RWPE1 (cell line): ENCODE results near the gene FOXP1.

Experiments used
- CTCF ChIA-PET: fragments of 350-600 bp; sonication (Branson Sonifier 250); formaldehyde crosslinking; extraction: SDS; loops from one replicate; lab custom pipeline; 2021; lab: Yijun Ruan, JAX
- POLR2A ChIA-PET: fragments of 400-600 bp; formaldehyde crosslinking; extraction: SDS; loops from one replicate; lab custom pipeline; 2020; ENCODE audit warnings: antibody characterized with exemption; ENCODE audit not compliant: low non-redundant PET; lab: Yijun Ruan, JAX
- DNase-seq: peaks from one replicate; pipeline ENCODE4 v3.0.0; 2012; ENCODE audit warnings: low spot score
- H3K27ac ChIP-seq: fragments of 450-650 bp; 2 replicates; pipeline ENCODE4 v1.5.1; 2017
- TF ChIP-seq, protein P1 (sequence below): fragments of 450-650 bp; conservative IDR thresholded peaks from 2 replicates; pipeline ENCODE4 v1.5.1; 2017; ENCODE audit warnings: low read depth, mild to moderate bottlenecking

FOXP1 gene

DNA sequence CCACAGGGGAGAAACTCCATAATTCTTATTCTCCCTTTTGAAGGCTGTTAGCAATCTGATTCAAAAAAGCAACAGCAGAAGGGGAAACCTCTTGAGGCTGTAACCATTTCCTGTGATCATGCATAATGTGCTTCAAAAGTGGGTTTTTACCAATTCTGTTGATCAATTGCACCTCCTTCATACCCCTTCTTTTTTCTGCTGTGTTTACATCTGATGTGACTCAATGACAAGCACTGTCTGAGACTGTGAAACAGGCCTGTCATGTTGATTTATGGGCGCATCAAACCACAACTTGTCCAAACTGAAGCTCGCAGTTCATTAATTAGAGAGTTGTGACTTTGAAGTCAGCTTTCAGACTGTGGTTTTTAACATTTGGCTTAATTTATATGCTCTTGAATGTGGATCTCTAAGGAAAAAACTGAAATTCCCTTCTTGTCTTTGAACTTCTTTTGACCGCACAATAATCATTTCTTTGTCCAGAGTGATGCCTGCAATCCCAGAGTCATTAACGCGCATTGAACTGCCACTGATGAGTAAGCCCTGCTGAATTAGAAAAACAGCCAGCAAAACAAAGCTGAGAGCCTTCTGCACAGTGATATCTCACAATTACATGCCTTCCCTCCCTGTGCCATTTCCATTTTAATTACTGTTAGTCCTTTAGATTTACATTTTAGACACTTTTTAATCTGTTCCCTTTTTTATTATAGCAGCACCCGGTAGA, 532.8 kb downstream of the FOXP1 start:
- no peak overlapping the region for H3K27ac ChIP-seq
- TF ChIP-seq, protein P1, sequence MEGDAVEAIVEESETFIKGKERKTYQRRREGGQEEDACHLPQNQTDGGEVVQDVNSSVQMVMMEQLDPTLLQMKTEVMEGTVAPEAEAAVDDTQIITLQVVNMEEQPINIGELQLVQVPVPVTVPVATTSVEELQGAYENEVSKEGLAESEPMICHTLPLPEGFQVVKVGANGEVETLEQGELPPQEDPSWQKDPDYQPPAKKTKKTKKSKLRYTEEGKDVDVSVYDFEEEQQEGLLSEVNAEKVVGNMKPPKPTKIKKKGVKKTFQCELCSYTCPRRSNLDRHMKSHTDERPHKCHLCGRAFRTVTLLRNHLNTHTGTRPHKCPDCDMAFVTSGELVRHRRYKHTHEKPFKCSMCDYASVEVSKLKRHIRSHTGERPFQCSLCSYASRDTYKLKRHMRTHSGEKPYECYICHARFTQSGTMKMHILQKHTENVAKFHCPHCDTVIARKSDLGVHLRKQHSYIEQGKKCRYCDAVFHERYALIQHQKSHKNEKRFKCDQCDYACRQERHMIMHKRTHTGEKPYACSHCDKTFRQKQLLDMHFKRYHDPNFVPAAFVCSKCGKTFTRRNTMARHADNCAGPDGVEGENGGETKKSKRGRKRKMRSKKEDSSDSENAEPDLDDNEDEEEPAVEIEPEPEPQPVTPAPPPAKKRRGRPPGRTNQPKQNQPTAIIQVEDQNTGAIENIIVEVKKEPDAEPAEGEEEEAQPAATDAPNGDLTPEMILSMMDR = no peak
- ChIA-PET POLR2A (no interaction called here), CTCF (no interaction called here)
- DNase-seq = no peak

DNA sequence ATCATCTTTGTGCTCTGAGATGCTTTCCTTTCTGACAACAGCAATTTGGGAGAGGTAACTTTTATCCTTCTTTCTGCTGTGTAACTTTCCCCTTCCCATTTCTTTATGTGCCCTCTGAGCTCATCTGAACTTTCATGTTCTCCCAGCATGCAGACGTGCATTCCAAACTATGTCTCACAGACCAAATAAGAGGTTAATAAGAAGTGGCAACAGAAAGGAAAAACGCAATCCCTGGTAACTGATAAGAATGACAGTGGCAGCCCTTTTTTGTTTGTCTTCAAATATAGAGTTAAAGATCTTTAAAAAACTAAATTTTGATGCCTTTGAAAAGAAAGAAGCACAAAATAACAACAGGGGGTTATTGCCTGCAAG, 533.4 kb downstream of the FOXP1 start:
- no peak for DNase-seq
- ChIA-PET POLR2A (no interaction called here), CTCF (no interaction called here)
- TF ChIP-seq, protein P1 = no peak
- H3K27ac ChIP-seq = no peak overlapping the region

DNA sequence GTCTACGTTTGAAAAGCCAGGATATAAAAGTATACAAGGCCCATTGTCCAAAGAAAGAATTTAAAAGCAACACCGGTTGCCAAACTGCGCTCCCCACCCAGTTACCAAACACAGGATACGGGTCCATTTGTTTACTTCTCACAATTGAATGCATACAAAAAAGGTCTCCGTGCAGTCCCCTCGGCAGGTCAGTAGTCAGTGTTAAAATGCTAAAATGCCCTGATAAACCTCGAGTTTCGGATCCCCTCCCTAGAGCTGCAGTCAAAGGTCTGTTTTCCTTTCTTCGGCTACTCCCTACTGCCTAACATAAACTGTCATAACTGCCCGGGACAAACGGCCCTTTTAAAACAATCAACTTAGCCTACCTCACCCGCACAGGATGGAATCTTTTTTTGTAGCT, 534.6 kb downstream of the FOXP1 start:
- no peak overlapping the region for H3K27ac ChIP-seq
- TF ChIP-seq, protein P1 = no peak
- CTCF ChIA-PET = no interaction called here
- no peak for DNase-seq
- POLR2A ChIA-PET = no interaction called here

DNA sequence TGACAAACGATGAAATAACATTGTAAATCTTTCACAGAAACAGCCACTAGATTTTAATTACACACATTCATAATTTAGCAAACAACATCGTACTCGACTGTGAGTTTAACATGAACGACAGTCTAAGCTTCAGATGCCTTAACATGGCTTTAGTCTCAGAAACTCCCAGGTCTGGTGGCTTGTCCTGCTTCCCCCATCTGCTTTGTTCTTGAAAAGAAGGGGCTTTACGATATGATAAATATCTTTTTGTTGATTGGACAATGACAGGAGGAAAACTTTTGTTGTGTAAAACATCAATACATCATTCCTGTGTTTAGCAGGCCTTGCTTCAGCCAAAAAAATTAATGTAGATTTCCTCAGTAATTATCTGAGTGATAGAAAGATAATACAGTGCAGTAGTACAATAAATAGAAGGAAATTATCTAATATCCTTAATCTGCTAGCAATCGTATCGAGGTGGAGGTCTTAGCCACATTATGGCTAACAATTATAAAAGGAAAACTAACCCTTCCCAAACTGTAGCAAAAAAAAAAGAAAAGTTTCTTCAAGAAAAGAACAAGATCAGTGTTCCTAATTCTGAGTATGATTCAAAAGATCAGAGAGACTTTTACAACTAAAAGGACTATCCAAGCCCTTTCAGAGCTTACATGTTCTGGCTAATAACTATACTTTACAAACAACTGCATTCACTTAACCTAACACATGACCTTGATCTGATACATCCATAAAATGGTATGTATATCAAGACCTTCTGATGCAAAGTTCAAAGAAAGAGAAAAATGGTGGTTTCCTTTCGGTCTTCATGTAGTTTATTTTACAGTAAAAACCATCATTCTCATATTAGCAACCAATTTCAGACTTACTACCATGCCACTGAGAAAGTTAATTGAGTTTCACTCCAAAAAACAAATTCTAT, 535.7 kb downstream of the FOXP1 start:
- ChIA-PET CTCF (no interaction called here), POLR2A (no interaction called here)
- DNase-seq = no peak
- H3K27ac ChIP-seq = no peak overlapping the region
- TF ChIP-seq, protein P1 = no peak

DNA sequence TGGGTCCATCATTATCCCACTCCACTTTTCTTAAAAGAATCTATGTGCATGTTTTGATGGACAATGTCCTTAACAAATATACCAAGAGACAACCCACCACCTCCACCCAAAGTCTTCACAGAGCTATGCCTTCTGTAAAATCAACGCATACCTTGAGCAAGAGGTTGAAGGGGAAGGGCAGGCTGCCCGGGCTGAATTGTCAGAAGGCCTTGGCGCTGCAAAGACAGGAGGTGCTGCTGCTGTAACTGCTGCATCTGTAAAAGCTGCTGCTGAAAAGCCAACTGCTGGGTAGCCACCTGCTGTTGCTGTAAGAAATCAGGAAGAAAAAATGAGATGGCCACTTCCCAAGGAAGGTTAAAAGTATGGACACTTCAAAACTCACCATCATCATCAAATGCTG, 536.7 kb downstream of the FOXP1 start:
- TF ChIP-seq, protein P1 = no peak
- POLR2A ChIA-PET = no interaction called here
- CTCF ChIA-PET = no interaction called here
- no peak for DNase-seq
- H3K27ac ChIP-seq = no peak overlapping the region

DNA sequence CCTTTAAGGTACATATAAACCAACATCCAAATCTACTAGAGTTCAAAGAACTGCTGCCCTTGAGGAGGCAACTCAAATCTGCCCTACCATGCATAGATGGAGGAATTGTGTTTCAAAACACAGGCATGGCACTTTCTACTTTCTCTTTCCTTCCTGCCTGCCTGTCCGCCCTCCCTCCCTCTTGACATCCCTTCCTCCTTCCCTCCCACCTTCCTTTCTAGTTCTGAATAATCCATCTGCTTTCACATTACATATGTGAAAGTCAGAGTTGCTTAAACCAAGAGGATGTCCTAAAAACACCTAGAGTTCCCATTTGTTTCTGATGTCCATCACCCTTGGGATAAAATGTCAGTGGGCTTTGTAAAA, 537.6 kb downstream of the FOXP1 start:
- TF ChIP-seq, protein P1 = no peak
- no peak for DNase-seq
- POLR2A ChIA-PET = no interaction called here
- CTCF ChIA-PET = no interaction called here
- H3K27ac ChIP-seq = no peak overlapping the region
